Inflammatory macrophage treated with lipopolysaccharide for 4 hours (primary cell): ENCODE data around the gene MT1G.
"Not testable (repeated sequence)": the region's sequence is repeated elsewhere in the genome, so short reads cannot be mapped to it uniquely, and the experiment has no call there.

ENCODE experiments used
- DNase-seq: peaks from one replicate; pipeline ENCODE4 v3.0.0-alpha.2; 2020

Gene MT1G

DNA sequence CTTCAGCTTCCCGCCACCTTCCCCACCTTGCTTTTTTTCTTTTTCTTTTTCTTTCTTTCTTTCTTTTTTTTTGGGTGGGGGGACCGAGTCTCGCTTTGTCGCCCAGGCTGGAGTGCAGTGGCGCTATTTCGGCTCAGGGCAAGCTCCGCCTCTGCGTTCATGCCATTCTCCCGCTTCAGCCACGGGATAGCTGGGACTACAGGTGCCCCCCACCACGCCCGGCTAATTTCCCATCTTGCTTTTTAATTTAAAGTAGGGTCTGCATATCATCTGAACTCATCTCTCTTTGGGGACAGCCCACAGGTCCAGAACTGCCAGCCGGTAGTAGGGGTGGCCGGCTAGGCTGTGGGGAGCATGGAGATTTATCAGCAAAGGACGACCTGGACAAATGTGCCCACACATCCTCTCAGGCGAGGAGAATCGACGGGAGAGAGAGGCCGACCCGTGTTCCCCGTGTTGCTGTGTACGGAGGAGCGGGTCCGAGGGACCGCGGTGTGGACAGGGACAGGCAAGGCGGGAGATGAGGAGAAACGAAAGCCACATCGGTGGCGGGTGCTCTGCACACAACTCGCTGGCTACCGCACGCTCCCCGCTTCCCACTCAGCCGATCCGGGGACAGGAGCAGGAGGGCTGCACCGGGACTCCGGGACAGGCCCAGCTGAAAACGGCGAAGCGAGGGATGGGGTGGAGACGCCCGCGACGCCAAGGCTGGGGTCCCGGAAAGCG is 33.0 kb downstream of the MT1G start:
- no peak for DNase-seq

DNA sequence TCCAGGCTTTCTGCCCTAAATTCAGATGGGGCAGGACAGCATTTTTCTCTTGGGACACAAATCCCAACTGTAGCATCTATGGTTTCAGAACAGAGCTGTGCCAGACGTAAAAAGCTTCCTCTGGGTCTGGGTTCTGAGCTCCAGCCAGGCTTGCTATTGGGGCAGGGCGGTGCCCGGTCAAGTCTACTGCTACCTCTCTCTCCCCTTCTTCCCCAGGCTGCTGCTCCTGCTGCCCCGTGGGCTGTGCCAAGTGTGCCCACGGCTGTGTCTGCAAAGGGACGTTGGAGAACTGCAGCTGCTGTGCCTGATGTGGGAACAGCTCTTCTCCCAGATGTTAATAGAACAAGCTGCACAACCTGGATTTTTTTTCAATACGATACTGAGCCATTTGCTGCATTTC is 34.3 kb downstream of the MT1G start:
- no peak for DNase-seq

DNA sequence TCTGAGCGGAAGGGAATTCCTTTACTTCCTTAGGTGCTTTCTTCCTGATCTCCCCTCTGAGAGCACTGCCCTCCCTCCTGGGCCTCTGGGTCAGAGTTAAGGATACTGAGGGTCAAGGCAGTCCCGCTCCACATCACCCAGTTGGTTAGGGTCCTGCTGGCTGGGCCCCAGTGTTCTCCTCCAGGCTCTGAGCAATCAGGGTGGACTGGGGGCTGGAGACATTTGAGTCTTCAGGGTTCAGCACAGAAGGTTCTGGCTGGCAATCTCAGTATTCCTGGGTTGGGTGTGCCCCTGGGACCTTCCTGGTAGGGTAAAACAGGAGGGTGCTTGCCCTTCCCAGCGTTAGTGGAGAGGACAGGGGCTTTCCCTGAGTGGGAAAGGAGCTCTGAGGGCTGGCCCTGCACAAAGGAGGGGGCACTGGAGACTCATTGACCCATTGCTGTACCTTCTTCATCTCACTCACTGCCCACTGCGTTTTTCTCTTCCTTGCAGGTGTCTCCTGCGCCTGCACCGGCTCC is 35.0 kb downstream of the MT1G start:
- DNase-seq: no peak

DNA sequence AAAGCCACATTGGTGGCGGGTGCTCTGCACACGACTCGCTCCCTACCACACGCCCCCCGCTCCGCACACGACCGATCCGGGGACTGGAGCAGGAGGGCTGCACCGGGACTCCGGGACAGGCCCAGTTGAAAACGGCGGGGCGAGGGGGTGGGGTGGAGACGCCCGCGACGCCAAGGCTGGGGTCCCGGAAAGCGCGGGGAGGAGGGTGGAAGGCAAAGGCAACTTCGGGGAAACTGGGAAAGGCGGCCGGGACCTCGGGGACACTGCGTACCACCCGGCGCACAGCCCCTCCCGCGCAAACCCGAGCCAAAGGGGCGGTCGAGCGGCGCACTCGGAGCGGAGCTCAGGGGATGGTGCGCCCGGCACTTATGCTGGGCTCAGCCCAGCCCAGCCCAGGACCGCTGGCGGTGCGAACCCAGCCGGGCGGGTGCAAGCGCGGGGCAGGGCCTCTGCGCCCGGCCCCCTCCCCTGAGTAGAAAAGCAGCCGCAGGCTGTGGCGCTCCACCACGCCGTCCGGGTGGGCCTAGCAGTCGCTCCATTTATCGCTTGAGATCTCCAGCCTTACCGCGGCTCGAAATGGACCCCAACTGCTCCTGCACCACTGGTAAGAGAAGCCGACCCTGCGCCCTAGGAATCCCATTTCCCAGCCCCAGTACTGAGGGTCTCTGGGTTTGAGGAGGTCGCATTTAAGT is 35.6 kb downstream of the MT1G start, which contains the start of gene MT1M:
MT1M (plus strand) TSS at position 504 of the 692 bp plus-strand sequence; CDS start at position 577, 73 bp downstream.
- DNase-seq: no peak

DNA sequence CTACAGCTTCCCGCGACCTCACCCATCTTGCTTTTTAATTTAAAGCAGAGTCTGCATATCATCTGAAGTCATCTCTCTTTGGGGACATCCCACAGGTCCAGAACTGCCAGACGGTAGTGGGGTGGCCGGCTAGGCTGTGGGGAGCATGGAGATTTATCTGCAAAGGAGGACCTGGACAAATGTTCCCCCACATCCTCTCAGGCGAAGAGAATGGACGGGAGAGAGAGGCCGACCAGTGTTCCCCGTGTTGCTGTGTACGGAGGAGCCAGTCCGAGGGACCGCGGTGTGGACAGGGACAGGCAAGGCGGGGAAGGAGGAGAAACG is 36.1 kb downstream of the MT1G start:
- DNase-seq: peak; percentile 42

DNA sequence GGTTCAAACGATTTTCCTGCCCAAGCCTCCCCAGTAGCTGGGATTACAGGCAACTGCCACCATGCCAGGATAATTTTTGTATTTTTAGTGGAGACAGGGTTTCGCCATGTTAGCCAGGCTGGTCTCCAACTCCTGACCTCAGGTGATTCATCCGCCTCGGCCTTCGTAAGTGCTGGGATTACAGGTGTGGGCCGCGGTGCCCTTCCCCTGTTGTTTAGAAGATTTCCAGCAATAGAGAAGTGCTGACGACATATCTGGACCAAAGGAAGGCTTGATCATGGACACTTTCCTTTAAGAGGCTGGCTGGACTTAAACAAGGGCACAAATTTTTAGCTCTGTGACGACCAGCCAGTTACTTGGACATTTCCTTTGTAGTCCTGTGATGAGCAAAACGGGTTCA is 36.7 kb downstream of the MT1G start:
- DNase-seq: no peak

DNA sequence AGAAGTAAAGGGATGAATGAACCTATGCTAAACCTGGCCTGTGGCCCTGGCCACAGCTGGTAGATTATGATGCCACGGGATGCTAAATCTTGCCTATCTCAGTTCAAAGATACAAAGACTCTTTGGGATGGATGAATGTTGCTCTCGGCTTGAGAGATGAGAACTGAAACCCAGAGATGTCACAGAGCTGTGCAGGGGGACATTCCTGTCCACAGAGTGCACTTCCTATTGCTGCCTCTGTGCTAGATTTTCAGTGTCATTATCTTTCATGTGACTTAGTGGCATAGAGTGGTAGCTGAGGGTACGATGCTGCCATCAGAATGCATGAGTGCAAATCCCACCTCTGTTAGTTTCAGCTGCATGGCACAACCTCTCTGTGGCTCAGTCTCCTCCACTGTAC is 37.7 kb downstream of the MT1G start:
- peak; percentile 71 for DNase-seq

DNA sequence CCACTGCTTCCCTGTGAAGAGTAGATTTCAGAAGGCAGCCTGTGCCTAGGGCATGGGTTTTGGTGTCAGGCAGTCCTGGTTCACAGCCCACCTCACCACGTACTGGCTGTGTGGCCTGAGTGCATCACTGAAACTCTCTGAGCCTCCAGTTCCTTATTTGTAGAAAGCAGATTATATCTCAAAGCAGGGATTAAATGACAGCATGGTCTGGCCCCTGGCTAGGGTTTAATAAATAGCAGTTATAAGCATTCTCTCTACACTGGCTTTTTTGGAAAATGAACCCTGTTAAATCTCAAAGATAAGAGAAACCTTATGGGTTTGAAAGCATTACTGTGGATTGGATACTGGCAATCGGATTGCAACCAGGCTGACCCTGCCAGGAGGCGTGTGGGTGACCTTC is 38.3 kb downstream of the MT1G start:
- DNase-seq: no peak

DNA sequence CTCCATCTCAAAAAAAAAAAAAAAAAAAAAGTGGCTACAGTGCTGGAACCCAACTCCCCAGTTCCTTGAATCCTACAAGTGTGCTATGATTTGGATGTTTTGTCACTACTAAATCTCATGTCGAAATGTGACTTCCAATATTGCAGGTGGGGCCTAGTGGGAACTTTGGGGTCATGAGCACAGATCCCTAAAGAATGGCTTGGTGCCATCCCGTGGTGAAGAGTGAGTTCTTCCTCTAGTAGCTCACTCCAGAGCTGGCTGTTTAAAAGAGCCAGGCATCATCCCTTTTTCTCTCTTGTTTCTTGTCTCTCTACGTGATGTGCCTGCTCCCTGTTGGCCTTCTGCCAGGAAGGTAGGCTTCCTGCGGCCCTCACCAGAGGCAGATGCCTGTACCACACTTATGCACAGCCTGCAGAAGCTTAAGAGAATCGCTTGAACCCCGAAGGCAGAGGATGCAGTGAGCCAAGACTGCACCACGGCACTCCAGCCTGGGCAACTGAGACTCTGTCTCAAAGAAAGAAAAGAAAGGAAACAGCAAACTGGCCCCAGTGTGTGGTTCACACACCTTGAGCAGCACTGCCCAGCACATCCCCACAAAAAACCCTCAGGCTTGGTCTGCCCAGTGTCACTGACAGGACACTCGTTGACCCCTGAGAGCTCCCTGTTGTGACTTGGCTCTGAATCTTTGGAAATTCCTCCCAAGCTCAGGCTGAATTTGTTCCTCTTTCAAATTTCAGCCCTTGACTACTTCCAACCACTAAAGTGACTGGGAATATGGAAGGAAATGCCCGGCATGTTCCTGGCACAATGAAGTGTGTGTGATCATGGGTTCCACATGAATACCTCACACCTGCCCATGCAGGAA is 39.1 kb downstream of the MT1G start:
- no peak for DNase-seq

DNA sequence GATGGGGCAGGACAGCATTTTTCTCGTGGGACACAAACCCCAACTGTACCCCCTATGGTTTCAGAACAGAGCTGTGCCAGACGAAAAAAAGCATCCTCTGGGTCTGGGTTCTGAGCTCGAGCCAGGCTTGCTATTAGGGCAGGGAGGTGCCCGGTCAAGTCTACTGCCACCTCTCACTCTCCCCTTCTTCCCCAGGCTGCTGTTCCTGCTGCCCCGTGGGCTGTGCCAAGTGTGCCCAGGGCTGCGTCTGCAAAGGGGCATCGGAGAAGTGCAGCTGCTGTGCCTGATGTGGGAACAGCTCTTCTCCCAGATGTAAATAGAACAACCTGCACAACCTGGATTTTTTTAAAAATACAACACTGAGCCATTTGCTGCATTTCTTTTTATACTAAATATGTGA is 41.2 kb downstream of the MT1G start:
- DNase-seq: no peak

DNA sequence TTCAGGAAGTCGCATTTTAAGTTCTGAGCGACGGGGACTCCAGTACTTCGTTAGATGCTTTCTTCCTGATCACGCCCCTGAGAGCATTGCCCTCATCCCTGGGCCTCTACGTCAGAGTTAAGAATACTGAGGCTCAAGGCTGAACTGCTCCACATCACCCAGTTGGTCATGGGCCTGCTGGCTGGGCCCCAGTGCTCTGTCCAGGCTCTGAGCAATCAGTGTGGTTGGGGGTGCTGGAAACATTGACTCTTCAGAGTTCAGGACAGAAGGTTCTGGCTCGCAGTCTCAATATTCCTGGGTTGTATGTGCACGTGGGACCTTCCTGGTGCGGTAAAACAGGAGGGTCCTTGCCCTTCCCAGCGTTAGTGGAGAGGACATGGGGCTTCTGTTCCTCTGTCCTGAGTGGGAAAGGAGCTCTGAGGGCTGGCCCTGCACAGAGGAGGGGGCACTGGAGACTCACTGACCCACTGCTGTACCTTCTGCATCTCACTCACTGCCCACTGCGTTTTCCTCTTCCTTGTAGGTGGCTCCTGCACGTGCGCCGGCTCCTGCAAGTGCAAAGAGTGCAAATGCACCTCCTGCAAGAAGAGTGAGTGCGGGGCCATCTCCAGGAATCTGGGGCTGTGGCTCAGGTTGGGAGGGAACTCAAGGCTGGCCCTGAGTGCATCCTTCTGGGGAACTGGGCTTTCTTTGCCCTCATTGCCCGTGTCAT is 41.8 kb downstream of the MT1G start:
- DNase-seq: no peak

DNA sequence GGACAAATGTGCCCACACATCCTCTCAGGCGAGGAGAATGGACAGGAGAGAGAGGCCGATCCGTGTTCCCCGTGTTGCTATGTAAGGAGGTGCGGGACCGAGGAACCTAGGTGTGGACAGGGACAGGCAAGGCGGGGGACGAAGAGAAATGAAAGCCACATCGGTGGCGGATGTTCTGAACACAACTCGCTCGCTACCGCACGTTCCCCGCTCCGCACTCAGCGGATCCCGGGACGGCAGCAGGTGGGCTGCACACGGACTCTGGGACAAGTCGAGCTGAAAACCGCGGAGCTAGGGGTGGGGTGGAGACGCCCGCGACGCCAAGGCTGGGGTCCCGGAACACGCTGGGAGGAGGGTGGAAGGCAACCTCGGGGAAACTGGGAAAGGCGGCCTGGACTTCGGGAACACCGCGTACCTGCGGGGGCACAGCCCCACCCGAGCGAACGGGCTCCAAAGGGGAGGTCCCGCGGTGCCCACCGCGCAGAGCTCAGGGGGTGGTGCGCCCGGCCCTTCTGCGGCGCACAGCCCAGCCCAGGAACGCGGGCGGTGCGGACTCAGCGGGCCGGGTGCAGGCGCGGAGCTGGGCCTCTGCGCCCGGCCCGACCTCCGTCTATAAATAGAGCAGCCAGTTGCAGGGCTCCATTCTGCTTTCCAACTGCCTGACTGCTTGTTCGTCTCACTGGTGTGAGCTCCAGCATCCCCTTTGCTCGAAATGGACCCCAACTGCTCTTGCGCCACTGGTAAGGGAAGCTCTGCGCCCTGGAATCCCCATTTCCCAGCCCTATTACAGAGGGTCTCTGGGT is 42.5 kb downstream of the MT1G start, which contains the start of gene MT1E:
MT1E (plus strand) TSS at position 642 of the 803 bp plus-strand sequence; CDS start at position 713, 71 bp downstream.
- peak; percentile 89 for DNase-seq

DNA sequence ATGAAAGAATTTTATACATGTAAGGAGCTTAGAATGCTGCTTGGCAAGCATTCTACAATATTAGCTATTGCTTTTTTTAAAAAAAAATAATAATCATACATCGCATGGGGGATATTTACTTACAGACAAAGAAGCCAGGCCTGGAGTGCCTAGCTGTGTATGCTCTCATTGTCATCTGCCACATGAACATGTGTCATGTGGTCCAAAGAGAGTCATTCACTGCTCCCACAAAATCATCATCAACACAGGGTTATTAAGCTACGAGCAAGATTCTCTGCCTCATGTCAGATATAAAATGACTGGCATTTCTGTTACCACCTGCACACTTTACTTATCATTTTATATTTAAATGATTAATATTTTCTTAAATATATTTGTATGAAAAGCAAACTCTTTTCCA is 44.2 kb downstream of the MT1G start:
- peak; percentile 47 for DNase-seq

DNA sequence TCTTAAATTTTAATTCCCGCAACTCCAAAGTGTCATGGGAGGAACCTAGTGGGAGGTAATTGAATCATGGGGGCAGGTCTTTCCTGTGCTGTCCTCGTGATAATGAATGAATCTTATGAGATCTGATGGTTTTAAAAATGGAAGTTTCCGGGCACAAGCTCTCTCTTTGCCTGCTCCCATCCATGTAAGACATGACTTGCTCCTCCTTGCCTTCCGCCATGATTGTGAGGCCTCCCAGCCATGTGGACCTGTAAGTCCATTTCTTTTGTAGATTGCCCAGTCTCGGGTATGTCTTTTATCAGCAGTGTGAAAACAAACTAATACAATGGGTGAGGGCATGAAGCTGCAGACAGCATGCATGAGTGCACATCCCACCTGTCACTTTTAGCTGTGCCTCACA is 44.7 kb downstream of the MT1G start:
- DNase-seq: not testable (repeated sequence)

DNA sequence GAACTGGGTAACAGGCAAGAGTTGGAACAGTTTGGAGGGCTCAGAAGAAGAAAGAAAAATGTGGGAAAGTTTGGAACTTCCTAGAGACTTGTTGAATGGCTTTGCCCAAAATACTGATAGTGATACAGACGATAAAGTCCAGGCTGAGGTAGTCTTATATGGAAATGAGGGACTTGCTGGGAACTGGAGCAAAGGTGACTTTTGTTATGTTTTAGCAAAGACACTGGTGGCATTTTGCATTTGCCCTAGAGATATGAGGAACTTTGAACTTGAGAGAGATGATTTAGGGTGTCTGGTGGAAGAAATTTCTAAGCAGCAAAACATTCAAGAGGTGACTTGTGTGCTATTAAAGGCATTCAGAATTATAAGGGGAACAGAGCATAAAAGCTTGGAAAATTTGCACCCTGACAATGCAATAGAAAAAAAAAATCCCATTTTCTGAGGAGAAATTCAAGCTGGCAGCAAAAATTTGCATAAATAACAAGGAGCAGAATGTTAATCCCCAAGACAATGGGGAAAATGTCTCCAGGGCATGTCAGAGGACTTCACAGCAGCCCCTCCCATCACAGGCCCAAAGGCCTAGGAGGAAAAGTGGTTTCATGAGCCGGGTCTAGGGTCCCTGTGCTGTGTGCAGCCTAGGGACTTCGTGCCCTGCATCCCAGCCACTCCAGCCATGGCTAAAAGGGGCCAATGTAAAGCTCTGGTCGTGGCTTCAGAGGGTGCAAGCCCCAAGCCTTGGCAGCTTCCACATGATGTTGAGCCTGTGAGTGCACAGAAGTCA is 46.0 kb downstream of the MT1G start:
- DNase-seq: not testable (repeated sequence)

DNA sequence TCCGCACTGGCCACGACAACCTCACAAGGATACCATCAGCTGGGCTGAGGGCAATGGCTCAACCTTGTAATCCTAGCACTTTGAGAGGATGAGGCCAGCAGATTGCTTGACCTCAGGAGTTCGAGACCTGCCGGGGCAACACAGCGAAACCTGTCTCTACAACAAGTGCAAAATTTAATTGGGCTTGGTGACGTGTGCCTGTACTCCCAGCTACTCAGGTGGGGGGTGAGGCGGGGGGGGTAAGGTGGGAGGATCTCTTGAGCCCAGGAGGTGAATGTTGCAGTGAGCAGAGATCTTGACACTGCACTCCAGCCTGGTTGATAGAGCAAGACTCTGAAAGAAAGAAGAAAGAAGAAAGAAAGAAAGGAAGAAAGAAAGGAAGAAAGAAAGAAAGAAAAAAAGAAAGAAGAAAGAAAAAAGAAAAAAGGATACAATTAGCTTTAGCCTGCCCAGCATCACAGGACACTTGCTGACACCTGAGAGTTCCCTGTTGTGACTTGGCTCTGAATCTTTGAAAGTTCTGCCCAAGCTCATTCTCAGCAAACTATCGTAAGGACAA is 47.4 kb downstream of the MT1G start:
- DNase-seq: no peak

DNA sequence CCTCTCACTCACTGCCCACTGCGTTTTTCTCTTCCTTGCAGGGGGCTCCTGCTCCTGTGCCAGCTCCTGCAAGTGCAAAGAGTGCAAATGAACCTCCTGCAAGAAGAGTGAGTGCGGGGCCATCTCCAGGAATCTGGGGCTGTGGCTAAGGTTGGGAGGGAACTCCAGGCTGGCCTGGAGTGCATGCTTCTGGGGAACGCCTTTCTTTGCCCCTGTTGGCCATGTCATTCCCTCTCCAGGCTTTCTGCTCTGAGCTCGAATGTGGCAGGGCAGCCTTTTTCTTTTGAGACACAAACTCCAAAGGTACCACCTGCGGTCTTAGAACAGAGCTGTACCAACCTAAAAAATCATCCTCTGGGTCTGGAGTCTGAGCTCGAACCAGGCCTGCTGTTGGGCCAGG is 49.7 kb downstream of the MT1G start:
- DNase-seq: no peak

DNA sequence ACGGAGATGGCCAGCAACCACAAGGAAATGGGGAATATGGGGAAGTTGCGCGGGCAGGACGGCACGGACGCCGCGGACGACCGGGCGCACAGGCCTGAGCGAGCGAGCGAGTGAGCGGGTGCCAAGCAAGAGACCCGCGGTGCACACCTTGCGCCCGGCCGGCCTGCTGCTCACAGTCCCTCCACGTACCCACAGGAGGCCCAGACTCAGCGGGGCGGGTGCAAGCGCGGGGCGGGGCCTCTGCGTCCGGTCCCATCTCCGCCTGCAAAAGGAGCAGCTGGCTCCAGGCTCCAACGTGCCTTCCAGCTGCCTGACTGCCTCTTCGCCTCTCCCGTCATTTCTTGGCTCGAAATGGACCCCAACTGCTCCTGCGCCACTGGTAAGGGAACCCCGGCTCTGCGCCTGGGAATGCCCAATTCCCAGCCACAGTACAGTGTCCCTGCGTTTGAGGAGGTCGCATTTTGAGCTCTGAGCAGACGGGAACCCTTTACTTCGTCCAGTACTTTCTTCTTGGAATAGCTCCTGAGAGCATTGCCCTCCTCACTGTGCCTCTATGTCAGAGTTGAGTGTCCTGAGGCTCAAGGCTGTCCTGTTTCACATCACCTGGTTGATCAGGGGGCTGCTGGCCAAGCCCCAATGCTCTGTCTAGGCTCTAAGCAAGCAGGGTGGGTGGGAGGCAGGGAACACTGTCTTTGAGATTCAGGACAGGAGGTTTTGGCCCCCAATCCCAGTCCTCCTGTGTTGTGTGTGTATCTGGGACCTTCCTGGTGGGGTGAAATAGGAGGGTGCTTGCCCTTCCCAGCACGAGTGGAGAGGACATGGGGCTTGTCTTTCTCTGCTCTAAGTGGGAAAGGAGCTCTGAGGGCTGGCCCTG is 50.4 kb downstream of the MT1G start:
- no peak for DNase-seq
